Activated CD4-positive, CD25-positive, alpha-beta regulatory T cell treated with anti-CD3 and anti-CD28 coated beads, Interleukin-2, amount 50 U/mL, for 24 hours (primary cell): ENCODE results near the gene NXPH1.

Experiments
- ATAC-seq, 2 donors: fragments of 150-1000 bp; cut with Tn5 transposase; one replicate each; pipeline ENCODE4 v1.10.0; 2021; ENCODE audit warnings: mild to moderate bottlenecking in 1 of 2, moderate library complexity in 1 of 2

The NXPH1 gene

DNA sequence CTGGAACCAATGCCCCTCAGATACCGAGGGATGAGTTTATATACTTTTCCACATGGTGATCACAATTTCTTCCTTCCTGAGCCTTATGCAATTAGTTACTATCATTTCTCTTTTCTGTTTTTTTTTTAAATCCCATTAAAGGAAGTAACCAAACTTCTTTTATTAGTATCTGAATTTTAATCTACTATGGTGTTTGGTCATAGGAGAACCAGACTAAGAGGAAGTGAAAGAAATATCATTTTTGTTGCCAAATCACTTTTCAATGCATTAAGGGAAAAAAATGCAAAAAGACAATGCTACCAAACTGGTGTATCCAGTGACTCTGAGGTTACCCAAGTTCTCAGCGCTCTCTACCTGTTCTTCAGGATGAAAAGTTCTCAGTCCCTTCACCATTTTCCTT, 167.7 kb downstream of the NXPH1 start:
- no peak for ATAC-seq

DNA sequence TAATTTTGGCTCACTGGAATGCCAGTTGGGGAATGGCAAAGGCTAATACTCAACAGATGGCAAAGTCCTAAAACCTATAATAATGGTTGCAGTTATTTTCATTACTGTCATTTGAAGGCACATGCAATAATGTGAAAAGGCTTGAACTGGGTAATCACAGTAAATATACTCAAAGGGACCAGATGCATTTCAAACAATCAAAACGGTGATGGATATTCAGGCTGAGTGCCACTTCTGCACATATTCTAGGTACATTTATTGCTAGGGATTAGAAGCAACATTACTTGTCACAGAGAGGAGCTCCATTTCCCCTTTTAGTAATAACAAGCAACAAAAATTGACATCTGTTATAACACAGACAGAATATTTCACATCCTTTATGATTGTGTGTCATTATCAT, 171.8 kb downstream of the NXPH1 start:
- ATAC-seq: no peak

DNA sequence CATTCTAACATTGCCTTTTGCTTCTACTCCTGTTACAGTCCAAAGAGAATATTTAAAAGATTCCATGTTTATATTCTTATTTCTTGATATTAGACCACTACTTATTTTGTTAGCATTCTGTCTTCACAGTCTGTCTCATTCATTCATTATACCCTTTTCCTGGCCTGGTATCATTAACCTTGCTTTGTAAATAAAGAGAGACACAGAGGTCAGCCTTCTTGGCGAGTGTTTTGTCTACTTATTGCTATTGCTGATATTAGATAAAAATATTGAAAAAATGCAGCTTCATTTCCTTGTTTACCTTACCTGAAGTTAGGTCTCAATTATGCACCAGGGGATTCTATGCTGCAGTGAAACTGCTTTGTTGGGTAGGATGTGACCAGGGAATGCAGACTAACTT, 179.2 kb downstream of the NXPH1 start:
- ATAC-seq: no peak

DNA sequence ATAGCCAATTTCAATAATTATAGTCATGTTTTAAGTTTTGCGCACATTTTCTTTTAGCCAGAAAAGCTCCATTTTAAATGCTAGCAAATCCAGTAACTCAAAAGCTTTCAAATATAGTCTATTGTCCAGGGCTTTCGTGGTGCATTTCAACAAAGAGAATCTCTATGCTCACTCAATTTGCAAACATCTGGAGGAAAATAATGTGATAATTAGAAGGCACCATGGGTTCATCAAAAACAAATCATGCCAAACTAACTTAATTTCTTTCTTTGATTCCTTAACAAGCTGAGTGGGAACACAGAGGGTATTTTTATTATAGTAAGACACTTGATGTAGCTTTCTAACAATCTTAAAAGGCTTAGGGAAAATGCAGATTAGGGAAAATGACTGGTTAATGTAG, 179.8 kb downstream of the NXPH1 start:
- no peak for ATAC-seq

DNA sequence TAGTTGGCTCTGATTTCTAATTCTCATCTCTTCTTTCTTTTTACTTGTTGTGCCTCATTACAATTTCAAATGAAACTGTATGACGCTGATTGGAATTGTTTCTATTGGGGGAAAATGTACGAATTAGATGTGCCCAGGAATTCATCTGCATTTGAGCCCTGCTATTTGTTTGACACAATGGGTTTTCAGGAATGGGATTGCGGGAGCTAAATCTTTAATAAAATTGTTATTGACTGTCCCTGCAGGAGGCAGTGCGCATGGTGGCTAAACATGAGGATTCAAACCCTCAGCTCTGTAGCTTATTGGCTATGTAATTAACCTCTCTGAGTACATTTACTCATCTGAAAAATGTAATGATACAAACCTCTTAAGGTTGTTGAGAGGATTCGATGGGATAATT, 181.6 kb downstream of the NXPH1 start:
- no peak for ATAC-seq

DNA sequence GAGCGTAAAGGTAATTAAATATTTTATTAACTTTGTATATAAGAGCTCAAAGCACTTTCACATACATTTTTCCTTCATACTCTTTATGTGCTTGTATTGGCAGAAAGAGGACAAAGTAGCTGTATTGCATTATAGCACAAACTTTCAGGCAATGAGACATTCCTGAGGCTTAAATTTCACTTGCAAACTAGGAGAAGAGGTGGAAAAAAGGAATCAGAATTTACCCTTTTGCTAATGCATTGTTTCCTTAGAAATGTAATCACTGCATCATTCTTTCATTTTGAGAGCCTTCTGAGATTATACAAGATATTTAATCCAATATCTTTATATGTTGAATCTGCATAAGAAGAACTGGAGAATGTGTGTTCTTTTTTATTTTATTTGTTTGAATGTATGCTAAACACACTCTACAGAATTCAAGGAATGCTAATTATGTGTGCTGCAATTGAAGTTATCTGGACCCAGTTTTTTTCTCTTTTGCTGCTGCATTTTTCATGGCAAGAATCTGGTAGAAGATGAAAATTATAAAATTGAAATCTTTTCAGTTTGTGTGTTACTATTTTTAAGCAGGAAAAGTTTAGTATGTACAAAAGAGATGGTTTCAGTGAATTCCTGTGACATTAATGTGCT, 185.1 kb downstream of the NXPH1 start:
- no peak for ATAC-seq

DNA sequence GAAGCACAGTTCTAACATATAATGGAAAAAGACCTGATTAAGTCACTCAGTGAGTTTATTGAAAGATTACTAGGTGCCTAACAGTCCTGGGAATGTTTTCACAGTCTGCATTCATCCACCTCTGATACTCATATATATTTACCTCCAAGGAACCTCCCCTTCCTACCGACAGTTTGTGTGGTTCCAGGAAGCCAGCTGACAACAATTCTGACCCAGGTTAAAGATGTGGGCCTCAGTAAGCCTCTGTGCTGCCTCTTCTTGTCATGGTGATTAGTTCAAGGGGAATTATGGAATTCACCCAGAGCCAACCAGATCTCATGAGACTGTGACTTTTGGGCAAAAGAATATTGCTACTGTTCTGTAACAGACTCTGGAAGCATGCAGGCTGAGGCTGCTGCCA, 186.8 kb downstream of the NXPH1 start:
- no peak for ATAC-seq

DNA sequence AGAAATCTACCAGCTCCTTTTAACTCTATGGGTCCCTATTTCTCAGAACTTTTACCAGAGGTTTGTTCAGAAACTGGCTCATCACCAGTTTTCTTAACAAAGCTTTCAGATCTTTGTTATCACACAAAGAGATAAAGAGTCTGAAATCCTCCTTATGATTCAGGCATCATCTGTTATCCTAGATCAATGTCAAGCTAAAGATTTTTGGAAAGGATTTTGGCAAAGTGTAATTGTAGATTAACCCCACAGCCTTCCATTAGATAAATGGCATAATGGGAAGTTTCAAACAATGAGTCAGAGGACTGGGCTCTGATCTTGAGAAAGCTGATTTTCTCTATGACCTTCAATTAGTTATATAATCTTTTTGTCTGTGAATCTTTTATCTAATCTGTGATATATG, 192.2 kb downstream of the NXPH1 start:
- ATAC-seq: no peak

DNA sequence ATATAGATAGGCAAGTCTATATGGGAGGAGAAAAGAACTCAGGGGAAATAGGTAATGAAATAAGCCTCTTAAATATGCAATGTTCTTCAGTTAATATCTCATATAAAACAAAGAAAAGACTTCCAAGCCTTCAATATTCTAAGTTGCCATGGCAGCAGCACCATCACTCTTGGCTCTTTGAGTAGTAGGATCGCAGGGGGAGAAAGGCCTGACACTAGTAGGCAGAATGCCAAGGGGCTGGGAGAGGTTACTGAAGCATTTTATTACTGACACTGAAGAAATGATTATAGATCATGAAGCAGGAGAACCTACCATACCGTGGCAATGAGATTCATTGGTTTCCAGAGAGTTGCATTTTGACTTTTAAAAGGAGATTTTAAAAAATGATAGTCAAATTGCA, 193.9 kb downstream of the NXPH1 start:
- no peak for ATAC-seq

DNA sequence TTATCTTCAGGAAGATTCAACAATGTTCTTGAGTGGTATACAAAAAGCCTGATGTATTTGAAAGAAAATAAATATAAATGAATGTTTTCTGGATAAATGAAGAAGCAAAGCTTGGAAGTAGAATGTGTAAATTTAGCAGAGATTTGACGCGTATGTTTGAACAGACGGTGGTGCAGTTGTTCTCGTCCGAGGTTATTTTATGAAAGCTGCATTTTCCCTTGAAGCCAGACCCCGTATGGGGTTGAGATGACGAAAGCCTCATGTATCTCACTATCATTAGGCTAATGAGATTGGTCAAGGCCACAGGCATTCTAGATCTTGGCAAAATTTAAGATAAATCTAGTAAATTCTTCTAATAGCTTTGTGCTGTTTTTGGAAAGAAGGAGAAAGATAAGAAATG, 195.2 kb downstream of the NXPH1 start:
- ATAC-seq: no peak

DNA sequence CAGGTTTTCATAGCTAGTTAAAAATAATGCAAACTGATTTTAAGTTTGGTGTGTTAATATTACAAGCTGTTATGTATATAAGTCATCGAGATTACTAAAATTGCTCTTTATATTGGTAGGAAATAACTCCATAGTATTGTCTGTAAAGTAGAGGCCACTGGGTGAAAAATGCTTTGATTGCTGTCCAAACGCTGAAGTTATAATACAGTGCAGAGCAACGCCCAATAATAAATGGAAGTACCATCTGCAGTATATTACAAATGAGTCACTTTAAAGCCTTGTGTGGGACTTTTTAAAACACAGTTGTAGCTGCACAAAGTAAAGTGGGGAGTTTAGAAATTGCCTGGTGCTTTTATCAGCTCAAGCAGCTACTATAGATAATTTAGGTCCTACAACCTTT, 196.1 kb downstream of the NXPH1 start:
- ATAC-seq: no peak

DNA sequence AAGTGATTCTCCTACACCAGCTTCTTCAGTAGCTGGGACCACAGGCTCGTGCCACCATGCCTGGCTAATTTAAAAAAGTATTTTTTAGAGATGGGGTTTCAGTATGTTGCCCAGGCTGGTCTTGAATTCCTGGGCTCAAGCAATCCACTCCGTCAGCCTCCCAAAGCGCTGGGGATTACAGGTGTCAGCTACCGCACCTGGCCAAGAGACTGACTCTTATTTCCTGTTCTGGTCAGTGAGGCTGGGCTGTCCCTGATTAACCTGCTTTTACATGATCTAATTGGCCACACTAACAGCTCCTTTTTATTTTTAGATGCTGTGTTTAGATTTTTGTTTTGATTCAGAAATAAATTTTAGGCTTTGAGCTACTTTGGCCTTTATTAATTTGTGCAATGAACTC, 203.9 kb downstream of the NXPH1 start:
- ATAC-seq: no peak

DNA sequence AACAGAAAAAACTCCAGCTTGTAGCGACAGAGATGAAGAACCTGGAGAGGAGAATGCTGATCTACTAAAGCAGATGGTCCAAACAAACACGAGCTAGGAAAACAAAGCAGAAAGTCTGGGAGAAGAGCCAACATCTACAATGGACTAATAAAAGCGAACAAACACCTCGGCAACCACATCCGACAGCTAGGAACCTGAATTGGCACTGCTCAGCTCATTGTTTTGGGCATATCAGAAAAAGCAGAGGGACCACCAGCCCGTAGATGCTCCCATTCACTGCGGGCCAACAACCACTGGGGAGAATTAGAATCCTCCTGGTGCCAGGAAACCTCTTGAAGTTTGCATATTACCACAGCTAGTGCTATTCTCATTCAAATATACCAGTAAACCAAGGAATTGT, 204.7 kb downstream of the NXPH1 start:
- no peak for ATAC-seq

DNA sequence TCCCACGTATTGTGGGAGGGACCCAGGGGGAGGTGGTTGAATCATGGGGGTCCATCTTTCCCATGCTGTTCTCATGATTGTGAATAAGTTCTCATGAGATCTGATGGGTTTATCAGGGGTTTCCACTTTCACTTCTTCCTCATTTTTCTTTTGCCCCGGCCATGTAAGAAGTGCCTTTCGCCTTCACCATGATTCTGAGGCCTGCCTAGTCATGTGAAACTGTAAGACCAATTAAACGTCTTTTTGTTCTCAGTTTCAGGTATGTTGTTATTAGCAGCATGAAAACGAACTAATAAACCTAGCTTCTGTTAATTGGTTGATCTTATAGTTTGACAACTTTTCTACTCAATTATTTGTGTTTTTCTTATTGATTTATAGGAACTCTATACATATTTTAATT, 206.3 kb downstream of the NXPH1 start:
- no peak for ATAC-seq

DNA sequence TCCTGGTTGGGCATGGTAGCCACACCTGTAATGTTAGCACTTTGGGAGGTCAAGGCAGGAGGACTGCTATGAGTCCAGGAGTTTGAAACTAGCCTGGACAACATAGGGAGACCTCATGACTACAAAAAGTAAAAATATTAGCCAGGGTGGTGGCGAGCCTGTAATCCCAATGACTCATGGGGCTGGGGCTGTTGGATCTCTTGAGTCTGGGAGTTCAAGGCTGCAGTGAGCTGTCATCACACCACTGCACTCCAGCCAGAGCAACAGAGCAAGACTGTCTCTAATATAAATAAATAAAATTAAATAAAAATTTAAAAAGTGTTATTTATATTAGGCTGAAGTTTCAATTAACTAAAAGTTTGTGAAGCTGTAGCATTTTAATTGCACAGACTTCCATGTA, 207.3 kb downstream of the NXPH1 start:
- ATAC-seq: no peak

DNA sequence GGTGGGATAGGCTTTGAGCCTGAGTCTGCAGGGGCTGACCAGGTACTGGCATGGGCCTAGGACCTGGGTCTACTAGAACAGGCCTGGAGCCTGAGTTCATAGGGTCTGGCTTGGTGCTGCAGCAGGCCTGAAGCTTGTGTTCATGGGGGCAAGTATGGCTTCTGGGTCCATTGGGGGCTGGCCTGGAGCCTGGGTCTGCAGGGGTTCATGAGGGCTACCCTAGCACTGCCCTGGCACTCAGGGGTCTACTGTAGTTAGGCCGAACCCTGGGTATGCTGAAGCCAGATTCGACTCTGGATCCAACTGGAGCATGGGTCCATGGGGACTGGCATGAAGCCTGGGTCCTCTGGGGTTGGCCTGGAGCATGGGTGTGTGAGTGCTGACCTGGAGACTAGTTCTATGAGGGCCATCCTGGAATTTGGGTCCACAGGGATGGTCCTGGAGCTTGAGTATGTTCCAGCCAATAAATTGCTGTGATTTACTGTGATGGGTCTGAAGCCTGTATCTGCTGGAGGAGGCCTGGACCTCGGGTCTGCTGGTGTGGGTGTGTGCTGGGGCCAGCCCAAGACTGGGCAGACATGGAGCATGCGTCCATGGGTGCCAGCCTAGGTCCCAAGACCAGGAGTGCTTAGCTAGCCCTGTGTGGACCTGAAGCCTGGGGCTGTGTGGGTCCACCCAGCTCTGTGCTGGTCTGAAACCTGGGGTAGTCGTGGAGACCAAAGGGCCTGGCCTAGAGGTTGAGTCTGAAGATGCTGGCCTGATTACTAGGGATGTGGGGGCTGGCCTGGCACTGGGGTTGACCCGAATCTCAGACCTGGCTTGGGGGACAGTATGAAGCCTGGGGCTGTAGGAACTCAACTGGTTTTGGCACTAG, 235.5 kb downstream of the NXPH1 start:
- no peak for ATAC-seq

DNA sequence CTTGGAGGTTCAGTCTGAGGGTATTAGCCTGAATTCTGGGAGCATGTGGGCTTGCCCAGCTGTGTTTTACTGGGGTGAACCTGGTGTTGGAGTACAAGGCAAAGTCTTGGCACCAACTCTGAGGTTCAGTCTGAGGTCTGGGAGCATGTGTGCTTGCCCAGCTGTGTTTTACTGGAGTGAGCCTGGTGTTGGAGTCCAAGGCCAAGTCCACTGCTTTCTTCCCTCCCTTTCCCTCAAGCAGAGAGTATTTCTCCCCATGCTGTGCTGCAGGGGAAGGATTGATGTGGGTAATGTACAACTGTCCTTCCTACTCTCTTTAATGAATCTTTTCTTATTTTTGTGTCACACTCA, 236.1 kb downstream of the NXPH1 start:
- ATAC-seq: no peak

DNA sequence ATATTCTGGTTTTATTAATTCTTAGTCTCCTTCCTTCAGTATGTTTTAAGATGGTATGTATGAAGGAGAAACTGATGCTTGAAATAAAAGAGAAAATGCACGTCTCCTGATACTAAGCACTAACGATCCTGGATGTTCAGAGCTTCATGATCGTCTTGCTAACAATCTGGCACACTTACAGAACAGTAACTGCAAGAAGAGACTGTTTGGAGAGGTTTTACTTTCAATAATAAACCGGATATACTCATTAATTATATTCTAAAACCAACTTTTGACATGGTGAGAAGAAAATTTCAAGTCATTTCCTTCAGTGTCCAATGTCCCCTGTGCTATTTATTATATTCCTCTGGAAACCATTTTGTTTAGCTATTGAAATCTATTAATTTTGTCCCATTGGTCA, 251.0 kb downstream of the NXPH1 start:
- ATAC-seq: no peak

DNA sequence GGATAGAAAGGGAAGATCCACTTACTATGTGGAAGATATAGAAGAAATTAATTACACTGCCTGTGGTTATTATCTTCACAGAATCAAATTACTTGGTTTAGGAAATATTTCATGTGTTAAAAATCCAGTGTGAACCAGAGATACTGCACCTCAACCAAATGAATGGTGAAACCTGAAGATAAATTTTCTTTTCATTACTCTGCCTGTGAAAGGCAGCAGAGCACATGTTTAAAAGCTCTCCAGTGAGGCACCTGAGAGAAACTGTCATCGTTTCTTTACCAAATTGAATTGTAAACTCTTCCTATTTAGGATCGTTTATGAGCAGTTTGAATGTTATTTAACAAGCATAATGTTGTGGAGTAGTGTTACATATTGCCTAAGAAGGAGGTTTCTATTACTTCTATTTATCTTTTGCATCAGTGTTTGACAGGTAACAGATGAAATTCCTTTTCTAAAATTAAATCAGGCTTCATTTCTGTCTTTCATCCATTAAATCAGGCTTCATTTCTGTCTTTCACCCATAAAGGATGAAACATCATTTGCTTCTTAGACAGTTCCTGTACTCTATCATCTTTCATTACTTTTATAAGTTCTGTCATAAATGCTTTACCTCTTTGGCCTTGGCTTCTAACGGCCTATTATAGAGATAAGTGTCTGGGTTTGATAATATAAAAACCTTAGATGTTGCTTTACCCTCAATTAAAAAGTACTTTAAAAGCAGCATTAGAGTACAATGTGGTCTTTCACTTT, 266.6 kb downstream of the NXPH1 start:
- ATAC-seq: no peak

DNA sequence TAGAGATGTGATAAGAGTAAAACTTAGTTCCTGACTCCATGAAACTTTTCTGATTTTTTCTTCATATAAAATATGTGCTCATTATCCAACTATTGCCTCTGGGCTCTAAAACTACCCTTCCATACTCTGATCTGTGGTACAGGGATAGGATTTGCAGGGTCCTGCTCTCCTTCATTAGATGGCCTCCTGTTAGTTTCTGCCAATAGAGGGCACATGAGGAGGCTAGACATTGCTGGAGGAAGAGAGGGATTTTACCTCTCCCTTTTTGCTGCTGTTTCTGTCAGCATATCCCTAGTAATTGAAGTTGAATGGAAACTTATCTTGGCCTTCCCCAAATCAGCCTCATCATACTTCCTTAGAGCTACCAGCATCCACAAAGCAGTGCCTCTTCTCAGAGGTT, 269.4 kb downstream of the NXPH1 start:
- no peak for ATAC-seq

DNA sequence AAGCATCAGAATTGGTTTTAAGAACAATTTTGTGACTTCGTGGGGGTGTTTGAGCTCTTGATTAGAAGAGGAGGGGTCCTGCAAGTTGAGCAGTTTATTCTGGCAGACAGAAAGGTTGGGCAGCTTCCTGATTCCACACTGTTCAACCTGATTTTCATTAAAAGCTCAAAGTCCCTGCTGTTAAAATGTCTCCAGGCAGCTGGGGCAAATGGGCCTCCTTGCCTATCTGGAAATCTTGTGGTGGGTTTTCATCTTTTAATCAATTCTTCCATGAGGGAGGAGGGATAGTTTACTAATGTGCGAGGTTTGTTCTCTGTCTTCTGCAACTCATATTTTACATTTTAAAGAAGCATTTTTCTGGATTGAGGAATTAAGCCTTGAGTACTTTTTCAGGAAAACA, 276.7 kb downstream of the NXPH1 start:
- no peak for ATAC-seq

DNA sequence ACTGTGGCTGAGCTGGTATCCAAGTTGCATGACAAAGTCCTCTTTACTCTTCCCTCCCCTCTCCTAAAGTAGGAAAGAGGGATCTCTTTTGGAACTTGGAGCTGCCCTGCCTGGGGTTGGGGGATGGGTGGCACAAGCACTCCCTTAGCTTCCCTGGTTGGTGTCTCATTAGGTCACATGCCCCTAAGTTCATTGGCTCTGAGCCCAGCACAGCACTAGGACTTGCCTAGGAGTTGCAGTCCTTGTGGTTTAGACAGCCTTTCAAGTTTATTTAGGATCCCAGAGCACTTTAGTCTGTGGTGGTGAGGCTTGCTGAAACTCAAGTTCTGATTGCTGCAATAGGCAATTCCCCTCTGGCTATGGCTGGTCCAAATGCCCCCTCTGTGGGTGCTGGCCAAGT, 281.4 kb downstream of the NXPH1 start:
- no peak for ATAC-seq

DNA sequence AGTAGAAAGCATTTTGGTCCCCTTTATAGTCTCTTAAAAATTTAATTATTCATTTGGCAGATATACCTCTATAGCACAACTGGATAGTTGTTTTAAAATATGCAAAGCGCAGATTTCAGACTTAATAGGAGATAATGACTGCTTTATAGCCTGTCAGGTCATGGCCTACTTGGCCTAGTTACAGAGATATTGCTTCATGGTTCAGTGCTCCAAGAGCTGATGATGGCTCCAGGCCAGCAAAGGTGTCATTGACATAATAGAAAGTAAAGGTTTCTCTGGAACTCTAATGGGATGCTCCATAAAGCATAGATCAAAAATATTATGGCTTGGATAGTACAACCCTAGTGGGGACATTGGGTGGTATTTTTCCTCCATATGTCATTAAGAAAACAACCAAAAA, 285.7 kb downstream of the NXPH1 start:
- ATAC-seq: no peak

DNA sequence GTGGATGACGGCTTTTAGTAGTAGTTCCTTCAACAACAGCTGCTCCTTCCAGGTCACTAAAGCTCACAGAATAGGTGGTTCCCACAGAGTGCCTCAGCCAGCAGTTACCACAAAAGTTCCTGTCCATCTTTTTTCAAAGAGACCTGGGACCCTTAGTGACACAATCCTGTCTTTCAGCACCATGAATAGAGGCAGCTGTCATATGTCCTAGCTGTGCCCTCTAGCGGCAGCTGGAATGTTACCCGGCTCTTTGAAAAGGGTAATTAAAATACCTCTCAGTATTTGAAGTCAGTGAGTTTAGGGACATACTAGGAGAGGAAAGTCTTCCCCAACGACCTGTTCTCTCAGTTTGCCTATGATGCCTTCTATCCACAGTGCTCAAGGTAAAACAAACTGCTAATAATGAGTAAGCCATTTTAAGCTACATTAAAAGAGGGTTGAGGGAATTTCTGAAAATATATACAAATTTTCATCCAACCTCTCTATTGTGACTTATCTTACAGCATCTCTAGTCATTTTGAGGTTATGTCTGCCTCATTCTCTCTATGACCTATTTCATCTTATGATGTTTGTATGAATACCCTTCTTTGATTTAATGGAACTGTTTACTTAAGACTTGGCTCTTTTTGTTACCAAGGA, 290.8 kb downstream of the NXPH1 start:
- no peak for ATAC-seq
